HG03097 (cell line): ENCODE results near the gene COPS9.

Source experiments
- ATAC-seq: cut with Tn5 transposase; IDR thresholded peaks from one replicate; pipeline ENCODE4 v1.9.1; 2021; ENCODE audit not compliant: unreplicated experiment, low FRiP score

The COPS9 gene

DNA sequence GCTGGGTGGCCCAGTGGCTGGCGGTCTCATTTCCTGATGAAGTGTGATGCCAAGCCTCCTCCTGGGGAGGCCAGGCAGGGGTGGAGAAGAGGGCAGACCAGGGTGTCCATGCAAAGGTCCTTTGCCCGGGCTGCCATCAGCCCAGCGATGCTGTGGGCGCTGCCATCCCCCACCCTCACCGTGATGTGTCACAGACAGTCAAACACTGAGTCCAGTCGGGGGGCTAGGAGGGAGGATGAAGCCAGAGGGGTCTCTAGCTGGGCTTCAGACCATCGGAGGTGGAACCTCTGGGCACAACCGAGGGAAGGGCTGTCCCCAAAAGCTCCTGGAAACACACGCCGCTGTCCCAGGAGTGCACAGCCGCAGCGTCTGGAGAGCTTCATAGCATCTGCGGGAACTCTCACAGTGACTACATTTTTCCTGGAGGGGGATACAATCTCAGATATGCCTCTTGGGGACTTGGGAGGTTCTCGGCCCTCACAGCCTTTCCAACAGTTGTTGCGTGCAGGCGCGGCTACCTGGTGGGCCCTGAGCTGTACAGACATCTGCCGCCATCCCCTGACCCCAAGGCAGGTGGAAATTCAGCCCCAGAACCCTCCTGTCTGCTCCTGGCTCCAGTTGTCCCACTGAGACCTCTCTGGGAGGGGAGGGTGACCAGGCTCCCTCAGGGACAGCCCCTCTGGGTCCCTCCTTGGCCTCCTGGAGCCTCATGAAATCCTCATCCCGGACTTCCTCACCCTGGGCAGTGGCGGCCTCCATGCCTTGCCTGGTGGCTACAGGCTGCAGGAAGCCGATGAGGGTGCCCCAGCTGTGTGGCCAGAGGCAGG, 30.9 kb upstream of the COPS9 start:
- ATAC-seq = no peak

DNA sequence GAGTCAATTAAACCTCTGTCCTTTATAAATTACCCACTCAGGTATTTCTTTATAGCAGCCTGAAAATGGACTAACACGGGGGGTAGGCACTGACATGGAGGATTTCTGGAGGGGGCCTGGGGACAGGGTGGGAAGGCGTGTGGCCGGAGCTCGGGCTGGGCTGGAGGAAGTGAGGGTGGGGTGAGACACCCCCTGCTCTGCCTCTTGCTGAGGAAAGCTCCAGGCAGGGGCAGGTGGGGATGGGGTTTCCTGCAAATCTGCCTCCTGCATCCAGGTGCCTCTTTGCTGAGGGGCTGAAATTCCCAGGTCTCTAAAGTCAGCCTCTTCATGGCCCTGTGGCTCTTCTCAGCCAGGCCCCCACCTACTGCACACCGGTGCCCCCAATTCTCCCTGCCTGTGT, 30.1 kb upstream of the COPS9 start:
- ATAC-seq = no peak

DNA sequence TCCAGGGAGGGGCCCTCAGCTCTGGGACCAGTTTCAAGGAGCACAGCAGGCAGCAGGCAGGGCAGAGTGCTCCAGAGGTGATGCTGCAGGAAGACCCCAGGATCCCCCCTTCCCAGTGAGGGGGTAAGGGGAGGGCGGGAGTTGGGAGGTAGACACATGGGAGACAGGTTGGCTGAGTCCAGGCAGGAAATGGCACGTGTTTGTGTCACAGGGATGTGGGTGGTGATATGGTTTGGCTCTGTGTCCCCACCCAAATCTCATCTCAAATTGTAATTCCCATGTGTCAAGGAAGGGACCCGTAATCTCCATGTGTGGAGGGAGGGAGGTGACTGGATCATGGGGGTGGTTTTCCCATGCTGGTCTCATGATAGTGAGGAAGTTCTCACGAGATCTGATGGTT, 29.6 kb upstream of the COPS9 start:
- no peak for ATAC-seq

DNA sequence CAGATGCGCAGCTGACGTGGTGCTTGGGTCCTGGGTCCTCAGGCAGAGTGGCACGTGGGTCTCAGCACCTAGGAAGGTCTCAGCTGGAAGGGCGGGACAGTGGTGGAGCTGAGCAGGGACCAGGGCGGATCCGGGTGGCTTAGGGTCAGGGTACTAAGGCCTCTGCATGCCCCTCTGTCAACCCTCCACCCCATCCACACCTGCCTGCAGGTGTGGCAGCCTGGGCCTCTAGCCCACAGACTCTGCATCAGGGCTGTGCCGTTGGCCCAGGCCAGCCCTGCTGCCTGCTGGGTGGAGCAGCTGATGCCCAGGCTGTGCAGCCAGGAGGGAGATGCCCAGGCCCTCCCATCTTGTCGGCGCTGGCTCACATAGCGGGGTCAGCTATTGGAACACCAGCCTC, 28.9 kb upstream of the COPS9 start:
- no peak for ATAC-seq

DNA sequence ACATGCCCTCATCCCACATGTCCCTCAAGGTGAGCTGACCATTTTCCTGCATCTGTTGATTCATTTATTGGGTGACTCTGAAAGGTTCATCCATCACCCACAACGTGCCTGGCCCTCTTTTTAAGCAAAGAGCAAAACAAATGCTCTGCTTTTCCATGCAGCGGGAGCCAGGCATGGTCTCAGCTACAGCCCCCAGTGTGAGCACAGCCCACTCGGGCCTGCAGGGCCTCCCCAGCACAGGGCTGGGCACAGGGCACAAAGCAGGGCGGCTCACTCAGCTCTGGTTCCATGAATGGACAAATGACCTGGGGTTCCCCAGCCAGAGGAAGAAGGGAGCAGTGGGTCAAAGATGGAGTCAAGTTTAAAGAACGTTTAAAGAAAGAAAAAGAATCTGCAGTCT, 28.5 kb upstream of the COPS9 start:
- no peak for ATAC-seq

DNA sequence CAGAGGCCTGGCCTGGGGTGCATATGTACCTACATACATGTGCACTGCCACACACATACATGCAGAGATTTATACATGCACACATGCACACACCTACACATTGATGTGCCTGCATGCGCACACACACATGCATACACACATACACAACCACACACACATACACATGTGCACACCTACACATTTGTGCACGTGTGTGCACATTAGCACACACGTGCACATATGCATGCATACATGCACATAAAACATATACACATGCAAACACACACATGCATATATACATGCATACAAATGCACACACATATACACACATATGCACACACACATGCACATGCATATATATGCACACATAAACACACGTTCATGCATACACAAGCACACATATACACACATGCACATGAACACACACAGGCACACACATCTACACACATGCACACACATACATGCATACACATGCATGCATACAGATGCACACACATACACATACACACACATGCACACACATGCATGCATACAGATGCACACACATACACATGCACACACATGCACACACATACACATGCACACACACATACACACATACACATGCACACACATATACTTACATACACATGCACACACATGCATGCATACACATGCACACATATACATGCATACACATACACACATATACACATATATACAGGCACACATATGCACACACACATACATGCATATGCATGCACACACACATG, 27.9 kb upstream of the COPS9 start:
- ATAC-seq = no peak

DNA sequence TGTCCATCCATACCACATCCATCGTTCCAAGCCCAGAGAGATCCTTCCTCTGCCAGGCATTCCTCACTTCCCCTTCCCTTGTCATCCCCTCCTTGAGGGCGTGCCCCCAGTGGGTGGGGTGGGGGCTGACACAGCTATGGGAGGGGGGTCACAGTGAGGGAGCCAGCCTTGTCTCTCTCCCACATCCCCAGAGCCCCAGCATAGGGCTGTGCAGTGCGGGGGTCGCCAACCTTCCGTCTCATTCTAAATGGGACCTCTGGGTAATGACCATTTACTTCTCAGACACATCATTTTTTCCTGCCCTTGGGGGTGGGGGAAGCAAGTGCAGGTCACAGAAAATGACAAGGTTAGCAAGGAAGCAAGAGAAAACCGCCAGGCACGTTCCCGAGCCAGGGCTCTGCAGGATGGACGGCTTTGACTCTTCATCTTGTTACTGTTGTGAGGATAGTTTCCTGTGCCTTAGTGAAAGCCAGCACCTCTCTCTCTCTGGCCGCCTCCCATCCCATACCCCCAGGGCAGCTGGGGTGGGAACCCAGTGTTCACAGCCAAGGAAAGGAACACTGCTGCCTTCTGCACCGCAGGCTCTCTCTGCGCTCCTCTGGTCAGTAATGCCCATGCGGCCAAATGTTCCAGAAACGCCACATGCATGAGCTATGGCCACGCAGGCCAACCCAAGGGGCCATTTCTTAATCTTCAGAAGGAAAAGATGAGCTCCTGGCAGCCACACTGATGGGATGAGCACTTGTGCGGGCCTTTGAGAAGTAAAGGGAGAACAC, 27.0 kb upstream of the COPS9 start:
- no peak for ATAC-seq

DNA sequence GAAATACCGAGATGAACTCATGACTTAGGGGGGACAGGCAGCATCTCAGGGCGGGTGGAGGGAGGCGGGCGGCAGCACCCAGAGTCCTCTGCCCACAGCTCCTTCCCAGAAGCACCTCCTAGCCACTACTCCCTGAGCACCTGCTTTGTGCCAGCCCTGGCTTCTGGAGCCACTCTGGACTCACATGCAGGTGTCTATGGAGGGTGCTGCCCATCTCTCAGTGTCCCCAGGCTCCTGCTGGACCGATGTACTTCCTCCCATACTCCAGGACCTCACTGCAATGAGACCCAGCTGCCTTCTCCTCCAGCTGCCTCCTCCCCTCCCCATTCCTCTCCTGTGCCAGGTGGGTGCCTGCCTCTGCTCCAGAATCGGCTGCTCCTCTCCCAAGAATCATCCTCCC, 26.4 kb upstream of the COPS9 start:
- ATAC-seq = no peak

DNA sequence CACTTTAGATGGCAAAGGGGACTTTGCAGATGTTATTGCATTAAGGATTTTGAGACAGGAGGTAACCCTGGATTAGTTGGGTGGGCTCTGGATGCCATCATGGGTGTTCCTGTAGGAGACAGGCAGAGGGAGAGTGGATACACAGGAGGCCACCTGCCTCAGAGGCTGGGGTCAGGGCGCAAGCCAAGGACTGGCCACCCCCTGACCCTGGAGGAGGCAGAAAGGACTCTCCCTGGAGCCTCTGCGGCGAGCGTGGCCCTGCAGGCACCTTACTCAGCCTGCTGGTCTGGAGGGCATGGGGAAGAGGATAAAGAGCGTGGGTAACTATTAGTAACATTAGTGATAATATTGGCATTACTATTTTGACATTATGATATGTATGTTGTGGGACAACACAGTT, 25.9 kb upstream of the COPS9 start:
- no peak for ATAC-seq

DNA sequence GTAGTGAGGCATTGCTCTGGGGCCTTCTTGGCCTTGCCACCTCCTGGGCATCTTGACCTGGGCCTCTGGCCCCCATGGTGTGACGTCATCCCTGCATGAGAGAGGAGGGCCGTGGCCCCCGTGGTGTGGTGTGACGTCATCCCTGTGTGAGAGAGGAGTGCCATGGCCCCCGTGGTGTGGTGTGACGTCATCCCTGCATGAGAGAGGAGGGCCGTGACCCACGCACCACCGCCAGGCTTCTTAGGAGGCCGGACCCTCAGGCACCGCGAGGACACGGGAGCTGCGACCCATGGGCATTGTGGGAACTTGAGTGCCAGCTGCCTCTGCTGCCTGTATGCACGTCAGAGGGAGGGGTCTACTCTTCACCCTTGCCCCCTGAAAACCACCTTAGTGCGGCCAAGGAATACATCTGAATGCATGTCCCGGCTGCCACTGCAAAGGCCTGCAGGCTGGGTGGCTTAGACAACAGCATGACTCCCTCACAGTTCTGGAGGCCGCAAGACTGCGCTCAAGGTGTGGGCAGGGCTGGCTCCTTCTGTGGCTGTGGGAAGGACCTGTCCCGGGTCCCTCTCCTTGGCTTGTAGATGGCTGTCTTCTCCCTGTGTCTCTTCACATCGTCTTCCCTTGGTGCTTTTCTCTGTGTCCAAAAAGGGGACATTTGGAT, 25.1 kb upstream of the COPS9 start:
- no peak for ATAC-seq

DNA sequence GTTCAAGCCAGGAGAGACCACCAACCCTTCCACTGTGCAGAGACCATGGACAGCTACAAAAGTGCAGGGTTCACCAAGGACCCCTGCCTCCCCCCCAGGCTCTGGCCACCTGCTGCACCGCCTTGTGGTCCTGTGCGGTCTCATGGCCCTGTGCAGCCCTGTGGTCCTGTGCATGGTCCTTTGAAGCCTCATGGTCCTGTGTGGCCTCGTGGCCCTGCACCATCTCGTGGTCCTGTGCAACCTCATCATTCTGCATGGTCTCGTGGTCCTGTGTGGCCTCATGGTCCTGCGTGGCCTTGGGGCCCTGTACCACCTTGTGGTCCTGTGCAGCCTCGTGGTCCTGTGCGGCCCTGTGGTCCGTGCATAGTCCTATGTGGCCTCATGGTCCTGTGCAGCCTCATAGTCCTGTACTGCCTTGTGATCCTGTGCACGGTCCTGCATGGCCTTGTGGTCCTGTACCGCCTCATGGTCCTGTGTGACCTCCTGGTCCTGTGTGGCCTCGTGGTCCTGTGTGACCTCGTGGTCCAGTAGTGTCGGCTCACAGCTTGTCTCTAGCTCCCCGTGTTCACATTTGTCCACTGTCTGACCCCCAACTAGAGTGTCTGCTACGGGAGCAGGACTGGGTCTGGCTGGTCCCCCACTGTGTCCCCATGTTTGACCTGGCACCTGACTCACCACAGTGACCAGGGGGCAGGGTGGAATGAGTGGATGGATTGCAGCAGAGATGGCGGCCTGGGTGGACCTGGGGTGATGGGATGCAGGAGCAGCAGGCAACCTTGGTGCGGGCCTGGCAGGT, 24.4 kb upstream of the COPS9 start:
- ATAC-seq = no peak

DNA sequence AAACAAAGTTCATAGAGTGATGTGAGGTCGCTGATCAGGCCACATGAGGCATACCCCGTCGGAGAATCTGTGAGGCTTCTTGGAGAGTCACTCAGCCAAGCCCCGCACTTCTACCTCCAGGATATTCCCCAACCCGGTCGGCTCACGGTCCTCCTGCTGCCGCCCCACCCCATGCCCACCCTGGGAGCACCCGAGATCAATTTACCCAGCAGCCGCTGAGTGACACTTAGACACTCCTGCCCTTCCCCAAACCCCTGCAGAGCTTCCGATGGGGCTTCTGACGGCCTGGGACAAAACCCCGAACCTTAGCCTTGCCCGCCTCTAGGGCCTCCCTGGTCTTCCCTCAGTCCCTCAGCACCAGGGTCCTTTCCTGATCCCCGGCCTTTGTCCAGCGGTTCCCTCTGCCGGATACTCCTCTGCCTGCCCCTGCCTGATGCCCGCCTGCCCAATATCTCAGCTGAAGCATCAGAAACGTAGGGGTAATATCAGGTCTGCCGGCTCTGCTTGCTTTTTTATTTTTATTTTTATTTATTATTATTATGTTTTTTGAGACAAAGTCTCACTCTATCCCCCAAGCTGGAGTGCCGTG, 23.2 kb upstream of the COPS9 start:
- no peak for ATAC-seq

DNA sequence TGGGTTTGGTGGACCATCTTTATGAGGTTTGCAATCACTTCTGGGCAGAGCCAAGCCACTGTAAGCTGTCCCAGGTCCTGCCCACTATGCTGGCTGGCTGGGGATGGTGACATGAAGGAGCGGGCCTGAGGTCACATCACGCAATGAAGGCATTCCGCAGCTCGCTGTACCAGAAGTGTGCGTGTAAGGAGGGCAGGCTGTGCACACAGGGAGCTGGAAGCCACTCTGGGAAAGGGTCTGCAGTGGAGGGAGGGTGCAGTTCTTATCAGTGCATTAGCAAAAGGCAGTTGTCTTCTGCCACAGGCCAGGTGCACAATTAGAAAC, 21.0 kb upstream of the COPS9 start:
- no peak for ATAC-seq

DNA sequence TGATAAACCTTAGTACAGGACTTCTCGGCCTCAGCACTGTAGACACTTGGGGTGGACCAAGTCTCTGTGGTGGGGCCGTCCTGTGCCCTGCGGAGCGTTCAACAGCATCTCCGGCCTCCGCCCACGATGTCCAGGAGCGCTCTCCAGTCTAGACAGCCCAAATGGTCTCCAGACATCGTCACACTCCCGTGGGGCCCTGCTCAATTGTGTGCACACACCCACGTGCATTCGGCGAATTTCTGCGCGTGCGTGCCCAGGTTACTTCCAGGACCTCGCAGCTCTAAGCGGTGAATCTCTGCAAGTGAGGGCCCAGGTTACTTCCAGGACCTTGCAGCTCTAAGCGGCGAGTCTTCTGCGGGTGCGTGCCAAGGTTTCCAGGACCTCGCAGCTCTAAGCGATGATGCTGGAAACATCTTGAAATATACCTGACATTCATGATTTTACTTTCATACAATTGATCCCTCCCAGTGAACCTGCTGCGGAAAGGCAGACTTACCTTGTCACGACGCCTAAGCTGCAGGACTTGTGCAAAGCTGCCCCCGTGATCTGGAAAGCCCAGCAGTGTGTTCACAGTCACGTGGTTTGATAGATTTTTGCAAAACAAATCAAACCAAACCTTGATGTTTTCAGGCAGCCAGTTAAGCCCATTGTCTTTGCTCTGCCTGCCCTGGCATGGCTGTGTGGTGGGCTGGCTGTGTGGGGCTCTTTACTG, 20.5 kb upstream of the COPS9 start:
- ATAC-seq = no peak

DNA sequence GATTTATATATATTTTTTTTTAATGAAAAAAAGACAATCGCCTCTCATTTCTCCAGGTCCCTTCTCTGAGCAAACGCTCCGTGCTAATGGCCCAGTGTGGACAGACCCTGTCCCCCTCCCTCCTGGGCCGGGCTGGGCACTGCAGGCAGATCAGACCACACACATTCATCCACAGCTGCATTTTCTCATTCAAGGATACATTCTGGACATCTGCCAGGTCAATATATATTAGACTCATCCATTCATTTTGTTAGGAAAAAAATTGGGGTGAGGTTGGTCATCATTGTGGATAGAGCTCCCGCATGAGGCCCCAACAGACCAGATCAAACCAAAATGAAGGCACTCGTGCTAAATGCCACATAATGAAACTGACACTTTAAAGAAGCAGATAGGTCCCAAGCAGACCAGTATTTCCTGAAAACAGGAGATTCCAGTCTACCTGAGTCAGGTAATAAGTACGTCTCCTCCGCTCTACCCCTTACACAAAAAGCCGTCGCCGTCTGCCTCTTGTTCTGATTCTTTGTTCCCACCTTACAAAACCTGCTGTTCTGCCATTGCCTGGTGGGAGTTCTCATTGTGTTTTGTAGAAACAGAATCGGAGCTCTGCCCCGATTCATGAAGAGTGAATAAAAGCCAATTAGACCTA, 19.8 kb upstream of the COPS9 start:
- ATAC-seq = no peak

DNA sequence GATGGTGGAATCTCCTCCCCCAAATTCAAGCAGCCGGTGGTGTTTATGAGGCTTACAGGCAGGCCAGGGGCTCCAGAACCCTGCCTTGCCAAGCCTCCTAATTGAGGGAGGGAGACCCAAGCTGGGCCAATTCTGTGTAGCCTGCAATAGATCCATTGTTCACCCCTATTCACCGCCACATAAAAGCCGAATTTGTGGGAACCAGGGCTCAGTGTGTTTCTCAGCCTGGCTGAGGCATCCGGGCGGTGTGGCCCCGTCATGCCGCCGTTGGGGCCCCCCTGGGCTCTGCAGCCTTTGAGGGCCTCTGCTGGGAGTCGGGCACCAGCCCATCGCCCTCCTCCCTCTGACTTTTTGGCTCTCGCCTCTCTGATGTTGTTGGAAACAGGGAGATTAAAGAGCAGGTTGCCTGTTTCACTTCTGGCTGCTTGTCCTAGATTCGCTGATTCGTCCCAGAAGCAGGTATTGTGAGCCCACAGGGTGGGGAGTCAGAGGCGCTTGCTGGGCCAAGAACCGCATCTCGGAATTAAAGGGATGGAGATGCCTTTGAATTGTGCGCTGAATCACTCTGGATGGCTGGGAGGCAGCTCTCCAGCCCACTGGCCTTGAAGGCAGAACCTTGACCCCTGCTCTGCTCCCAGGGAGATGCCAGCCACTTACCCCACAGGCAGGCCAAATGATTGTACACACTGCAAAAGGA, 19.1 kb upstream of the COPS9 start:
- ATAC-seq = no peak

DNA sequence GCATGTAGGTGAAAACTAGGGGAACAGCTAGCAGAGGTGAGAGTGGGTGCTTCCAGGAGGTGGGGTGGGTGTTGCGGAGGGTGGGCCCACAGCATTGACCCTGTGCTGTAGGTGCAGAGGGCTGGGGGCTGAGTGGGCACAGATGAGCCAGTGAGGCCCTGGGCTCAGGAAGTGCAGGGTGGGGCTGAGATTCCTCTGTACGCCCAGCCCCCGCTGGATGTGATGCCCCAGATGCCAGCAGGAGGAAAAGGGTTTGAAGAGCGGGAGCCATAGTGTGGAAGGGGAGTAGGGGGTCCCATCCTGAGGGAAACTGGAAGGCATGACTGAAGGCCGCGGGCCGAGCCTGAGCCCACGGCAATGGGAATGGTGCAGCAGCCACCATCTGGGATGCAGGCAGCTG, 18.5 kb upstream of the COPS9 start:
- no peak for ATAC-seq

DNA sequence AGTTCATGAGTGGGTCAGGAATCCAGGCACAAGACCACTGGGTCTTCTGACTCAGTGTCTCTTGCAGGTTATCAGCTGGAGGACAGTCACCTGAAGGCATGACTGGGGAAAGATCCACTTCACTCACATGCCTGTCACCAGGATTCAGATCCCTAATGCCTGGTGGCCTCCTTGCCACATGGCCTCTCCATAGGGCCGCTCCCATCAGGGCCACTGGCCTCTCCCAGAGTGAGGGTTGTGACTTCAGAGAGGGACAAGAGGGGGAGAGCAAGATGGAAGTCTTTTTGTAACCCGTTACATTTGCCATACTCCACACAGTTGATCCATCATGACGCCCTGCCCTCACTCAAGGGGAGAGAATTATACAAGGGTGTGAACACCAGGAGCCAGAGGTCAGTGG, 17.3 kb upstream of the COPS9 start:
- no peak for ATAC-seq
